T1000 (cell line): ENCODE data around the gene PELI1.
"Not testable (repeated sequence)": the region's sequence is repeated elsewhere in the genome, so short reads cannot be mapped to it uniquely, and the experiment has no call there.

ENCODE experiments used
- DNase-seq: peaks from one replicate; lab custom pipeline; 2025; ENCODE audit warnings: mixed read lengths; lab: John Stamatoyannopoulos, UW

Gene PELI1

DNA sequence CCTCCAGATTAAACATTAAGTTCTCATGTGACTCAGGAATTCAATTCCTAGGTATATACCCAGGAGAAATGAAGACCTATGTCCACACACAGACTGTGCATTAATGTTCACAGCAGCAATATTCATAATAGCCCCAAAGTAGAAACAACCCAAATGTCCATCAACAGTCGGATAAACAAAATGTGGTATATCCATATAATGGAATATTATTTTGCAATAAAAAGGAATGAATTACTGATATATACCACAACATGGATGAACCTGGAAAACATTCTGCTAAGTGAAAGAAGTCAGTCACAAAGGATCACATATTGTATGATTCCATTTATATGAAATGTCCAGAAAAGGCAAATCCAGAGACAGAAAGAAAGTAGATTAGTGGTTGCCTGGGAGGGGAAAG is 20.5 kb downstream of the PELI1 start:
- no peak for DNase-seq

DNA sequence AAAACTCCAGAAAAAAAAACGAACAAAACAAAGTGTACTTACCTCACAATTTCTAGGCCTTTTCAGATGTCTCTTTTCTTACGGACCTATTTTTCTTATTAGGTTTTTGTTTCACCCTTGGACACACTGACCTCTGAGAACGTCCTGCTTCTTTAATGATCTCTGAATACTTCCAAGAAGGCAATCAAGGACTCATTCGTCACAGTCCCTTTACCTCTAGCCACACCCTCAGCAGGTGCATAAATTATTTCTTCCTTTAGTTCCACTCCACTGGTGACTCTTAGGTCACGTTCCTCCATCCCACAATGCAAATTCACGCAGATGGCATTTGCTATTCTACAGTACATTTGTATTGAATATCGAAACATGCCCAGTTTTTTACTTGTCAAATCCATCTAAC is 21.9 kb downstream of the PELI1 start:
- DNase-seq: no peak

DNA sequence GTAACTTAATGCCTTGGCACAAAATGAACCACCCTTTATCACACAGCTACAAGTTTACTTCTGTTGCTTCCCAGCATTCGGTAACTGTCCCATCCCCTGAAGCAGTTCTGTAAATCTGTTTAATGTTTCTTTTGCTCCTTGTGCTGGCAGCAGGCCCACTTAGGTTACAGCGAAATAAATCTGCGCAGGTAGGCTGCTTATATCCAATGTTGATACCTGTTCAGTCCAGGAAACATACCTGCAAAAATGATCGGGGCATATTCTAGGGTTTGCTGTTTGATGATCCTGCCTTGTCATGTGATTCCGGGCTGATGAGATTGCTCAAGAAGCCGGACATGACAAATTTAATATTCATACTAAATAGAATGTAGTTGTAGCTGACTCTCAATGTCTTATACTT is 23.3 kb downstream of the PELI1 start:
- no peak for DNase-seq

DNA sequence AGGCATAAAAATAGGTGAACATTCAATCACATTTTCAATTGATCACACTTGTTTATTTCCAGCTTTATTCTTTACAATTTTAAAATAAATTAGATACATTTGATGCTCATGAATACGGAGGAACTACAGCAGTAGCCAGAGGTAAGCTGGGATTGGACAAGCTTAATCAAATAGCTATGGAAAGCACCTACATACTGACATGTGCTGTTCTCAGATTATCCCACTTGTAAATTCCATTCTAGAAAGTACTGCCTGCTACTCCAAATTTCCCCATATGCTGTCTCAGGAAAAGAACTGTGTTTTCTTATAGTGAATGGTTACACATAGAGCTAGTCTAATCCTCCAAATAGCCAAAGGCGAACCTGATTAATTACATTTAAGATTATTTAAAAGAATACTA is 24.2 kb downstream of the PELI1 start:
- DNase-seq: no peak

DNA sequence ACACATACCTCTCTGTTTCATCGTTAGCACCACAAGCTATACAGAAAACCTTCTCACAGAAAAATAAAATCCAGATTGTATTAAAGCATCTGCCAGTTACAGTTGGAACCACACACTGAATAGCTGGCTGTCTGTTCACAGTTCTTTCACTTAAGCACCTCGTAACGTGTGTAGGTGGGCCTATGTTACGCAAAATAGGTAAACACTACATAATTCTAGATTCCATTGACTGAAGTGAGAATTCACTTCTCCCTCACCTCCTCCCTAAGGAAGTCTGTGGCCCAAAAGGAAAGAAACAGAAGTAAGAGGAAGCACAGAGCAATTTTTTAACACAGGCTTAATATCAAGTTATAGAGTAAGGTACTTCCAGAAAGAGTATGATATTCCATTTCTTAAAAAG is 24.9 kb downstream of the PELI1 start:
- DNase-seq: no peak

DNA sequence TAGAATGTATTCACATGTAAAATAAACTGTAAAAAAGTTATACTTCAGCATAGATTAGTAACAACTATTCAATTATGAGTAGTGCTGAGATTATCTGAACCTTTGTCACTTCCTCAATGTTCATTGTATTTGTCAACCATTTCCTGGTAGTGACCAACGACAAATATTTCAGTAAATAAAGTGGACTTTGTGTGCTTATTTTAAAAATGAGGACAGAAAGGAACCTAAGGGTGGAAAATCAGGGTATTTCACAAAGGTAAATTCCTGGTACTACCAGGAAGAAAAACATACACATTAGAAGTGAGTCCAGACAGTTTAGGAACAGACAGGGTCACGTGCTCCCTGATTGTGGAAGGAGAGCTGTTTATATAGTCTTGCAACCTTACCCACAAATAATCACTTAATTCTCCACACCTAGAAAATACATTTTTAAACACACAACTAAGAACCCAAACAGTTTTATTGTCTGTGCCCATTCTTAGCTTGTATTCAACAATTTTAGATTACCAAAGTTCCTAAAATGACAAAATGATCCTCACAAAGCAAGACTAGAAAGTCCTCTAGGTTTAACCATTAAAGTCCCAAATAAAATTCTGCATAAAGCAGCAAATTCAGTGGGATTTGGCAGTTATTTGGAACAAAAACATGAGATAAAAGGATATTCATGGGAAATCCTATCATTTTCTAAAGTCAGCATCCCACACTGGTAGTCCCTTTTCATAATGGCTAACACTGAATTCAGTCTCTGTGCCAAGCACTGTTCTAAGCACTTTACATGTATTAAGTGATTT is 28.2 kb downstream of the PELI1 start:
- no peak for DNase-seq

DNA sequence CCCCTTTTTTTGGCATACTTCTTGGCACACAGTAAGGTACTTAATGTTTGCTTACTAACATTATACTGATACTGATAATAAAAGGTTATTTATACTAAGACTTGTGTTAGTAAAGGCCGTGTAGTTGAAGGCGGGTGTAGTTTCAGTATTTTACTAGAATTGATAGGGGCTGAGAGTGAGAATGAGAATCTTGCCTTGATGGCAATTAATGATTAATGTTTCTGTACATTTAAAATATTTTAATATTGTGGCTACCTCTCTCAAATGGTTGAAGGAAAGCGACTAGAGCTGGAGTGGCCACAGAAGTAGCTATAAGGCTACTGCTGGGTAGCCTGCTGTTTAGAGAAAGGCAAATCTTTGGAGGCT is 29.3 kb downstream of the PELI1 start:
- no peak for DNase-seq

DNA sequence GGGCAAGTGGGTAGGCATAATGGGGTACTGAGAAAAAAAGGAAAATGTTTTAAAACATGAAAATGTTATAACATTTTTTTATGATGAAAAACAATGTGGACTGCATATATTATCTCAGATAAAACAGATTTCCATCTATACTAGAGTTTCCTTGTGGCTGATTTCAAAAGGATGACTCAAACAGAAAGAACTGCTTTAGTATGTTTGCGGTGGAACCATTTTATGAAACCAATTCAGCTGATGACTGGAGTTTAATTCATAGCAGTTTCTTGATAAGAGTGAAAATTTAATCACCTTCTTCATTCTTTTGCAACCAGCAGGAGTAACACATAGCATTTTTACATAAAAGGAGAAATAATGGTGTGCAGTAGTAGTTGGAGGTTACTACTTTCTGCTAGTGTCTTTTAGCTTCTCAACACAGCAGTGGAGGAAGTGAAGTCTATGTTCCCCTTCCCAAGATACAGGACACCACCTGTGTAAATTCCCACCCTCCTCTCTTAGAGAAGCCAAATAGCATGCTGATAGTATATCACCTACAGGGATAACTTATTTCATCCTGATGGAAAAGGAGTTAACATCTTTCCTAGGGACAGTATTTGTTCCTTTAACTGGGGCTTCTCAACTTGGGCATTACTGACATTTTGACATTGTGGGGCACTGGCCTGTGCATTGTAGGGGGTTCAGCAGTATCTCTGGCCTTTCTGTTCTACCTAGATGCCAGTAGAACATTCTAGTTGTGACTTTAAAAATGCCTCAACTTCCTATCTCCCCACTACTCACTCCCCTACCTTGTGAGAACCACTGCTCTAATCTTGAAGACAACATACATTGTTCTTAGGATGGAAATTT is 29.9 kb downstream of the PELI1 start:
- DNase-seq: no peak

DNA sequence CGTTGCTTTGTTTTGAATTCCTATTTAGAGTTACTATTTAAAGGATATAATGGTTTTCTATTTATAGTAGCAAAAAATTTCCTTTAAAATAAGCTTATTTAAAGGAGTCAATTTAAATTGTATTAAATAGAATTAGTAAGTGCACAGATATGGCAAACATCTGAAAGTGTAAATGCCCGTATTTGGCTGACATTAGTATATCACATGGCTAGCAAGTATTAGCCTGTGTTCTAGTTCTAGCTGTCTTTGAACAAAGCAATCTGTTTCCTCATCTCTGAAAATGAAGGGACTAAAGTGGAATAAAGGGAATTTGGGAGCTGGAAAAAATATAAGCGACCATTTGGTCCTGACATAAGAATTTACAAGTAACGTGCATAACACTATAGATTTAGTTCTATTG is 32.2 kb downstream of the PELI1 start:
- DNase-seq: no peak

DNA sequence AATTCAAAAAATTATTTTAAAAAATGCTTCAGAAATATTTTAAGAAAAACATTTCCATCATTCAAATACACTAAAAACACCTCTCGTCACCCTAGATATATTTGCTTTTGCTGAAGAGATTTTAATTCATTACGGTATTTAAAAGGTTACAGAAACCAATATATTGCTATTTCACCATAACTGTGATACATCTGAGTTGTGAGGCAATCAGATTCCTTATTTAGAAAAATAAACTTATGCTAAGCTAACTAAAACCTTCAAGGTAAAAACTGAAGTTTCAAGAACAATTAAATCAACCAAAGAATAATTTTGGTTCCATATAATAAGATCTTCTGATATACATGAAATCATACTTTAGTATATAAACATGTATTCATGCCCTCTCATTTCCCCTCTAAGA is 32.8 kb downstream of the PELI1 start:
- no peak for DNase-seq

DNA sequence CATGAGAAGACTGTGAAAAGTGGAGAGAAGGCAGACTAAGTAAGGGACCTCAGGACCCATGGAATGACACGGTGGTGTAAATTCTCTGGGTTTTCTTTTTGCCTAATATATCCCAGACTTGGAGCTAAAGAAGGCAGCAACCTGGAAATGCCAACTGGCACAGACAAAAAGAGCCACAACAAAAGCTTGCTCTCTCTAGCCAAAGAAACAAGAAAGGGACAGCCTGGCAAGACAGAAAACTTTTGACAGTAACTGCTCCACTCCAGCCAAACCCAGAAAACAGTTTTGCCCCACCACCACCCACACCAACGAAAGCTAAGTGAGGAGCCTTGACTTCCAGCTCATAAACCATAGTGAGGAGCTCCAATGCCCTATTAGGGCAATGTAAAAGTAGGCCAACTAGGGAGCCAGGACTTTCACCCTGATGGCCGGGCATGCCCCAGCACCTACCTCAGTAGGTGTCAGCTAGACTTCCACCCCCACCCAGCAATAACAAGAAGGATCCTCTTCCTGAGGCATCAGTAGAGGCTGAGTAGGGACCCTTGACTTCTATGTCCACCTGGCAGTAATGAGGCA is 35.5 kb downstream of the PELI1 start:
- DNase-seq: no peak

DNA sequence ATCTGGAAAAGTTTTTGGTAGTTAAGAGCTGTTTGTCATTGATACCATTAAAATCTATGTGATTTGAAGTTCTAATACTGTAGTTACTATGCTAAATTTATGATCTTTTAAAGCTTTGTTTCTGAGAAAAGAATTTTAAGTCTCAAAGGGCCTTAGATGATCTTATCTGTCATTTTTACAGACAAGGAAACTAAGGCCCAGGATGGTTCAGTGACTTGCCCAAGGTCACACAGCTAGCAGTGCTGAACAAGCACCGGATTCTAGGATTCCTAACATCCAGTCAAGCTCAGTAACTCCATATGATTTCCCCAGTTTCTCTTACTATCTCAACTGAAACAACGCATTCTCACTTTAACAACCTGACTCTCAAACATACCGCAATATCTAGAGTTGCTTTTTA is 37.7 kb downstream of the PELI1 start:
- no peak for DNase-seq

DNA sequence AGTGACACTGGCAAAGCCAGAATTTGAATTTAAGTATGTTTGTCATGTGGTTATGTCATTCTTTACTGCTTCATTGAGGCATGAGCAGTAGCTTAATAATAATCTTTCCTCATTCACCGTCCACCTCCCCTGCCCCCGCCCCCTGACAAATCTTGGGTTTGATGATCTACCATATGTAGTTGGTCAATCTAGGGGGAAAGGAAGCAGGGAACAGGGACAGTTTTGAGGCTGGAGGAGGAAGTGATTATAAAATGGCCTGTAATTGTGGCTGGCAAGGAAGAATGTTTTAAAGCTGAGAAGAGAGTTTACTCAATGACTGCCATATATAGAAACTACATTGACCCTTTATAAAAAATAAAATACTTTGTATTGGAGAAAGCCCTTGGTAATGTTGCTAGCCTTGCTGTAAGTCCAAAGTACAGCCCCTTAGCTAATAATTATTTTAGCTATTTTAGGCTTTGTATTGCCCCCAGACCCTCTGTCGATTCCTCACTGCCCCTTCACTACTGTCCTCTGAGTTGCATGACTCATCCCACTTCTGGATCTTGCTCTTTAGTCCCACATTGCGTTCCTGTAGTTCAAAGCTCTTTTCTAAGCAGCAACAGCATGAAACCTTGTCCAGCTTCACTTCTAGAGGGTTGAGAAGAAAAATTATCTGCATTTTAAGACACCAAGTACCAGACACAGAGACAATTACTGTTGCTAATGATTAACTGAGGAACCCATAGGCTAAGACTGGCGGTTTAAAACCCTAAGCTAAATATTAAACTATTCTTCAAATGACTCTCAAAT is 38.4 kb downstream of the PELI1 start:
- DNase-seq: no peak

DNA sequence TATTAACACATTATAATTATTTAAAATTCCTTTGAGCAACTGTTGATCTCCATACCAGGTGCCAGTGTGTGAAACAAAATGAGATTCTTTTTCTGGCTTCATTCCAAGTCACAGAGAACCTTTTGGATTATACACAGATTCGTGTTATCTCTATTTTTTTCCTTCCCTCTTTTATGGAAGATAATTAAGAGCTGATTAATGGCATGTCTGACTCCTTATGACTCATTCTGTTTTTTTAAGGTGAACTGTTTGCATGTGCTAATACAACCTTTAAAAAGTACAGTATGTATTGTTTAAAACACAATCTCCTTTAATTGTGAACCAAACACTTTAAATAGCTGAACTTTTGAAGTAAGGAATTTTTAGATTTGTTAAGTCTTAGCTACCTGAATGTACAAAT is 39.3 kb downstream of the PELI1 start:
- no peak for DNase-seq

DNA sequence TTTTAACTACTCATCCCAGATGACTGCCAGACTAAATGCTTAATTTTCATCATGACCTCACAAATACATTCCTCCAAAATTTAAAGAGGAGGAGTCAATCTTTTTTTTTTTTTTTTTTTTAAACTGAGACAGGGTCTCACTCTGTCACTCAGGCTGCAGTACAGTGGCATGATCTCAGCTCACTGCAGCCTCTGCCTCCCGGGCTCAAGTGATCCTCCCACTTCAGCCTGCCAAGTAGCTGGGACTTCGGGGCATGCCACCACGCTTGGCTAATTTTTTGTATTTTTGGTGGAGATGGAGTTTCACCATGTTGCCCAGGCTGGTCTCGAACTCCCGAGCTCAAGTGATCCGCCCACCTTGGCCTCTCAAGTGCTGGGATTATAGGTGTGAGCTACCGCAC is 41.5 kb downstream of the PELI1 start:
- not testable (repeated sequence) for DNase-seq

DNA sequence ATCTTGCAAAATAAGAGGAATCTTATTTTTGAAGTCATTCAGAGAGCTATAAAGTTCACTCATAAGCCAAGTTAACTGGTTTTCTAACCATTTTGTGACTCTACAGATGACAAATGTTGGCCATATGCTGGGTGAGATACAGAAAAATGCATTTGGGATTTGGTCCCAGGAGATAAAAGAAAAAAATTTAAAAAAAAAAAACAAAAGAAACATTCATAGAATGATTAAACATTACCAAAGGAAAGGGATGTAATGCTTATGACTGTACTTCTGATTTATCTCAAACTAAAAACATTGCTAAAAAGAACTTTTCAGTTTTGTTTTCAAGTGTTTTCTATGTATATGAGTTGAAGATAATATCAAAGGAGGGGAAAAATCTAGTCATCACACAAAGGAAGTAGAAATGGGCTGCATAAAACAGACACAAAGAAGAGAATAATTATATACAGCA is 43.1 kb downstream of the PELI1 start:
- no peak for DNase-seq

DNA sequence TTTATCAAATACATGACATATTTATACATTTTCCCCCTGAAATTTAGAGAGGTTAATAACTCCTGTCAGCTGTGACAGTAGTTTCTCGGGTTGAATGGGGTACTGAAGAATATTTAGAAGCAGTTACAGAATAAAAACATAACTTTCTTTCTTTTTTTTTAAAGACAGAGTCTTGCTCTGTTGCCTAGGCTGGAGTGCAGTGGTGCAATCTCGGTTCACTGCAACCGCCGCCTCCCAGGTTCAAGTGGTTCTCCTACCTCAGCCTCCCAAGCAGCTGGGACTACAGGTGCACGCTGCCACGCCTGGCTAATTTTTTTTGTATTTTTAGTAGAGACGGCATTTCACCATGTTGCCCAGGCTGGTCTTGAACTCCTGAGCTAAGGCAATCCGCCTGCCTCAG is 43.6 kb downstream of the PELI1 start:
- not testable (repeated sequence) for DNase-seq

DNA sequence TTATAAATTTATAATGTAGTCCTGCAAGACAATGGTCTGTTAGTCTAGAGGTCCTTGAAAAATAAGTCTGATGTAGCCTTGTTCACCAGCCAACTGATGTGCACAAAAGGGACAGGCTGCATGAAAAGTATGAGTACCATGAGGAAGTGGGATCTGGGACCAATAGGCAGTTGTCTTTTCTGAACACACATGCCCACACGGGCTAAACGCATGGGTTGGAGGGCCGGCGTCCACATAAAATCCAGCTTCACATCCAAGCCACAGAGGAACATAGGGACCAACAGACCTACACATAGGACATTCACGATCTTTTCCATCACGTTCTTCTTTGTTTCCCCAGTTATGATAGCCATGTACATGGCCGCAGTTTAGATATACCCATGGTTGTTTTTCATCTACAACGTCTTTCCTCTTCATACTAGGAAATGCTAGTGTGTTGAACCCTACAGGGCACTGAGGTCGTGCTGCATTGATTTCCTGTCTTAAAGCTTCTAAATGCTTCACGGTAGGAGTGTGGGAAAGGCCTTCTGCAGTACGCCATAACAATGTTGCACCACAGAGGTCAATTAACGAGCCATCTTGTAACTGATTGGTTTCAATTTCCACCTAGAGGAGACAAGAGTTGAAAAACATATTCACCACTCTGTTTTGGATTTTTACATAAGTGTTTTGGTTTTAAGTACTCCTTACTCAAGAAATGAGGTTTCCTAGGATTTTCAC is 49.4 kb downstream of the PELI1 start:
- DNase-seq: no peak

DNA sequence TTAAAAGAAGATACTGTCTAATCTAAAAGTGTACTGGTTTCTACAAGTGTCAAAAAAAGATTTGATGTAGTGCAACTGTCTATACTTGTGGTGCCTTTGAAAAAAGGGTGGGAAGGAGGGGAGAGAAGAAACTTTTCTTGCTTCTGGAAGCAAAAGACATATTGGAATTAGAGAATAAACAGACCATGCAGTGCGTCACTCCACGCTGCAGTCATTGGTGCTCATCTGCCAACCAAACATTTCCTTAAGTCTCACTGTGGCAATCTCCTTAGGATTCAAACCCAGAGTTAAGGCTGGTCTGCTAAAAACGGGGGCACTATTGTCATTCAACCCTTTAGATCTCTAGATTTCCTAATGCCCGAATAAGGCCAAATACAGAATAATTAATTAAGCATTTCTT is 50.9 kb downstream of the PELI1 start:
- no peak for DNase-seq

DNA sequence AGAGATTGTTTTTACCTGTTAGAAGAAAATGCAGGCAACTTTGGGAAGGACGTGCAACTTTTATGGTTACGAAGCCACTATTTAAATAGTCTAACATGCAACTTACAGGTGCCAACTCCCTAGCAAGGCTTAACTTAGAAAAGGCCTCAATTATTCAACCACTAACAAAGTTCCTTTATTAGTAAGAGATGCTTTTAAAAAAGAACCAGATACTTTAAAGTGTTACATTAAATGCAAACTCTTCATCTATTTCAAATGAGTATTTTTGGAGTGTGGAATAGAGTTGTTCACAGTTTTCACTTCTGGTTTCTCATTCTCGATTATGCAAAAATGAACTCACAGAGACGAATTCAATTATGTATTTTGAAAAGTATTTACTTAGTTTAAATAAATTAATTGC is 51.7 kb downstream of the PELI1 start:
- DNase-seq: no peak

DNA sequence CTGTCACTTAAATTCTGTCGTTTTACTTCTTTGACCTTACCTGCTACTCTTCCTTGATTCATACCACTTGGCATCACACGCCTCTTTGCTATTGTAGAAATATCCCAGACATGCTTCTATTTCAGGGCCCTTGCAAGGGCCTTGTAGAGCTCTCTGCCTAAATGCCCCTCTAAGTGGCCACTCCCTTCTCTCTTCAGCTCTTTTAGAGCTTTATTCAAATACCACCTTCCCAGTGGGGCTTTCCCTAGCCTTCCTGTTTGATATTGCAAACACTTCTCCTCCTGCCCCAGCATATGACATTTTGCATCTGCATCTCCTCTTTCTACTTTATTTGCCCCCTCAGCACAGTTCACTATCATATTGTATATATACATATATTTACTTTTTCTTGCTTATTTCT is 54.0 kb downstream of the PELI1 start:
- no peak for DNase-seq
